NT2/D1 (cell line): Measurements from ENCODE around the gene ADGRD2.
A peak's percentile ranks its signal among the peaks of the same experiment; 100 is the strongest.

Experiments used
- DNase-seq: peaks from one replicate; pipeline ENCODE4 v3.0.0-alpha.2; 2011; ENCODE audit warnings: low read depth, low spot score
- H3K27me3 ChIP-seq: 2 replicates; pipeline ENCODE4 v1.6.0; 2011; ENCODE audit warnings: mild to moderate bottlenecking; ENCODE audit not compliant: insufficient read length, insufficient read depth
- H3K36me3 ChIP-seq: 2 replicates; pipeline ENCODE4 v1.6.1; 2011; ENCODE audit warnings: mild to moderate bottlenecking, low read length, mixed read lengths; ENCODE audit not compliant: insufficient read depth, insufficient read length
- H3K4me1 ChIP-seq: 2 replicates; pipeline ENCODE4 v1.5.1; 2011; ENCODE audit not compliant: insufficient read depth, insufficient read length
- H3K4me3 ChIP-seq: 2 replicates; pipeline ENCODE4 v1.5.1; 2011; ENCODE audit warnings: low read depth; ENCODE audit not compliant: insufficient read length
- H3K9ac ChIP-seq: 2 replicates; pipeline ENCODE4 v1.6.0; 2011; ENCODE audit warnings: low read depth; ENCODE audit not compliant: insufficient read length
- H3K9me3 ChIP-seq: 2 replicates; pipeline ENCODE4 v1.5.1; 2011; ENCODE audit warnings: mild to moderate bottlenecking, low read length; ENCODE audit not compliant: insufficient read depth
- SUZ12 ChIP-seq: IDR thresholded peaks from 2 replicates; pipeline ENCODE4 v1.6.1; 2011; ENCODE audit not compliant: insufficient read length, insufficient read depth; ENCODE audit errors: extremely low read depth
- YY1 ChIP-seq: IDR thresholded peaks from 2 replicates; pipeline ENCODE4 v1.6.1; 2011; ENCODE audit not compliant: insufficient read length, insufficient read depth
- ZNF274 ChIP-seq: IDR thresholded peaks from 2 replicates; pipeline ENCODE4 v1.6.1; 2011; ENCODE audit warnings: mild to moderate bottlenecking, low read depth, low read length

The ADGRD2 gene

DNA sequence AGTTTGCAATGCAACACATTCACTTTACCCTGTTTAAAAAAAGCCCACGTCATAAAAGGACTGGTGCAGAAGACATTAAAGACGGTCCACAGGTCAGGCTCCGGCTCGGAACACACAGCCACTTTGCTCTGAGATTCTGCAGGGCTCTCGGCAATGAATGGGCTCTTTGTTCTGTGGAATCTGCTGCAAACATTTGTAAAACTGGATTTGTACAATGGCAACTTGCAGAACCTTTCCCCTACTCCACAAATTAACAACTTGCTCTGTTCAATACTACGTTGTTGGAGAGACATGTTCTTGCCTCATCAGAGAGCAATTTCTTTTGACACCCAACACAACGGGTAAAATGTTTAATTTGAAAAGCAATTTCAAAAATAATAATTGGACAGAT lies 70.0 kb downstream of the ADGRD2 start:
- DNase-seq, result no peak
- Histone ChIP-seq H3K9ac (no peak overlapping the region), H3K4me3 (no peak overlapping the region), H3K27me3 (no peaks in the 10 kb centered on the region), H3K4me1 (peaks cover 5% of the 10 kb centered on the region), H3K9me3 (no peaks in the 10 kb centered on the region), H3K36me3 (peaks cover 7% of the 10 kb centered on the region)
- TF ChIP-seq ZNF274, result no peak
- no peak for TF ChIP-seq YY1
- TF ChIP-seq SUZ12, result no peak

DNA sequence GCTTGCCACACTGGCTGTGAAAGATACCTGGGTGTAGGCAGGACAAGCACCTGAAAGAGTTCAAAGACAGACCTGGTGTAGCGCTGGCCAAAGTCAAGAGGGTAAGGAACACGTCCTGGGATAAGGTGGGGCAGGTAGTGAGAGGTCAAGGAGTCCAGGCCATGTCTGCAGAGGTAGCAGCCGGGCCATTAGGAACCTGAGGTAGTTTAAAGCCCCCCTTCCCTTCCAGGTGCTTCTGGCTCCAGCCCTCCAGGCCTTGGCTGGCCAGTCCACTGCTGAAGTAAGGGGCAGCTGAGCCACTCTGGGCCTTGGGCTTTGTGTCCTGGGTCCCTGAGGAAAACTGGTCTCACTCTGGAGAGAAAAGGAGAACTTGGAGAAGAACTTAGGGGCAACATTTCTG lies 70.9 kb downstream of the ADGRD2 start:
- Histone ChIP-seq H3K36me3 (peaks cover 12% of the 10 kb centered on the region), H3K4me3 (no peak overlapping the region), H3K9me3 (no peaks in the 10 kb centered on the region), H3K9ac (no peak overlapping the region), H3K27me3 (no peaks in the 10 kb centered on the region), H3K4me1 (peaks cover 5% of the 10 kb centered on the region)
- DNase-seq, result no peak
- TF ChIP-seq SUZ12 (no peak), ZNF274 (no peak), YY1 (no peak)

DNA sequence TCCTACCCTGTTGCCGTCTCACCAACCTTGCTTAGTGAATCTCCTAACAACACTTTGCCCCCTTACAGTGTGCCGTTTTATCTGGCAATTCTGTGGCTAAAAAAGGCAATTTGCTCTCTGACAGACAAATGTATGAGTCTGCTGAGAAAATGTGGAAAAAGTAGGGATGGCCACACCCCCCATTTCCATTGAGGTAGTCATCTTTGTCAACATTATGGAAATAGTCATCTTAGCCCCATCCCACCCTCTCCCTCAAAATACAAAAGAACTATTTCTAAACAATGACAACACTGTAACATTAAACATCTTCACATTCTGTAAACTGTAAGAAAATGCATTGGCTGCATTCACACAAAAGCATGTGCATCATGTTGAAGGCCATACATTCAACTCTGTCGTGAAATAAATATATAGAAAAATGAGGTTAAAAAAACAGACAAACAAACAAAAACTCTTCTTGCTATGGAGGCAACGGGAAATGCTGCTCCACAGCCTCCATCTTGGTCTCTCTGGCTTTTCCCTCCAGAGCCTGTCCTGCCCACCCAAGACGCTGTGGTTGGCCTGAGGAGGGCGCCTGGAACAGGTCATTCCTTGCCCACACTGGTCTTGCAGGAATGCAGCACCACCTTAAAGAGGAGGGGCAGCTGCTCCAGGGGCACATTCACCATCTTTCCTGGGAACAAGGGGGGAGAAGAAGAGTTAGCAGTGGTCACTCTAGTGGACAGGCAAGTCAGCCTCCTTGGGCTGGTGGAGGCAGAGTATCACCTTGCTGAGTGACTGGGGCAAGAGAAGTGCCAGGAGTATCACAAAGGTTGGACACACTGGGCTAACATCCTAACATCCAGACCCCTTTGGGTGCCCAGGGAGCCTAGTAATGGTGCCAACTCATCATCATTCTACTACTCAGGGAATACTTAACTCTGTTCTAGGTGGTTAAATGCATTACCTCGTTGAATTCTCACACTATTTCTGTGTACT lies 72.2 kb downstream of the ADGRD2 start:
- Histone ChIP-seq H3K9me3 (no peaks in the 10 kb centered on the region), H3K9ac (no peak overlapping the region), H3K4me1 (peaks cover 5% of the 10 kb centered on the region), H3K27me3 (no peaks in the 10 kb centered on the region), H3K36me3 (peaks cover 16% of the 10 kb centered on the region), H3K4me3 (no peak overlapping the region)
- TF ChIP-seq ZNF274 (no peak), YY1 (no peak)
- DNase-seq, result peak; percentile 20

DNA sequence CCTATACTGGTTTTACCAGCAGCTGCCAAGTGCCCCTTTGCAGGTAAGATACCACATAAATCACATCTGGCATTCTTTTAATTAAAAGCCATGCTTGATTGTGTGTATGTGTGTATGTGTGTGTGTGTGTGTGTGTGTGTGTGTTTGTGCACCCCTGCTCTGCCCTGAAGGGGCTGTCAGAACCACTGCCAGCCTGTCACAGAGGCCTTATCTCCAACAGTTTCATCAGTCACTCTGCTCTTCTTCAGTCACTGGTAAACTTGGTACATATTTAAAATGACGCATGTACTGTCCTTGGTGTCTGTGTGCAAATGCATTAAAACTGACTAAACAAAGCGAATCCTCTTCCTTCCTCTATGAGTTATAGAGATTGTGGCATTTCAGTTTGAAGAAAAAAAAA lies 75.9 kb downstream of the ADGRD2 start:
- Histone ChIP-seq H3K27me3 (no peaks in the 10 kb centered on the region), H3K9ac (no peak overlapping the region), H3K9me3 (no peaks in the 10 kb centered on the region), H3K4me1 (no peaks in the 10 kb centered on the region), H3K4me3 (no peak overlapping the region), H3K36me3 (peaks cover 18% of the 10 kb centered on the region)
- DNase-seq, result no peak
- TF ChIP-seq ZNF274 (no peak), YY1 (no peak), SUZ12 (no peak)

DNA sequence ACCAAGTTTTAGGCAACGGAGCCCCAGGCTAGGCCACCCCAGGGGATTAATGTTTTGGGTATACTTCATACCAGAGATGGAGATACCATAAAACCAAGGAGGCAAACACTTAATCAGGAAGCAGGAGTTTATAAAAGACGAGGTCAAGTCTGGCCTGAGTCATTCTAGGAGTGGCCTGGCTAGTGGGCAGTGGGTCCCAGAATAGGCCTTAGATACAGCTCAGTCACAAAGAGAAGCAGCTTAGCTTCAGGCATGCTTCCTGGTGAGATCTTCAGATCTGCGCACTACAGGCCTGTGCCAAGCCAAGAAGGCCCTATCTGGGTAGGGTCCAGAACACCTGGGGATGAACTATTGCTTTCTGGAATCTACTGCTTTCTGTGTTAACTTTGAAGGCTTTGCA lies 77.5 kb downstream of the ADGRD2 start:
- Histone ChIP-seq H3K9me3 (no peaks in the 10 kb centered on the region), H3K4me1 (peaks cover under 1% of the 10 kb centered on the region), H3K4me3 (no peak overlapping the region), H3K9ac (no peak overlapping the region), H3K36me3 (peaks cover 20% of the 10 kb centered on the region), H3K27me3 (no peaks in the 10 kb centered on the region)
- no peak for TF ChIP-seq SUZ12
- TF ChIP-seq ZNF274, result no peak
- no peak for TF ChIP-seq YY1
- DNase-seq, result no peak
